GM23248 (cell line): Measurements from ENCODE around the gene BHLHA15. TPM values are rescaled to one million over a fixed set of nuclear protein-coding genes. Genes with fewer than 3 reads are reported as not detected.

Experiments used
- DNase-seq: peaks from one replicate; pipeline ENCODE4 v3.0.0-alpha.2; 2015
- H2AFZ ChIP-seq: fragments of 200-600 bp; sonication (generic); 2 replicates; pipeline ENCODE4 v1.6.1; 2016; ENCODE audit warnings: antibody characterized with exemption
- H3F3A ChIP-seq: fragments of 200-600 bp; sonication (generic); 2 replicates; pipeline ENCODE4 v1.6.1; 2016; ENCODE audit warnings: mild to moderate bottlenecking, antibody characterized with exemption, mixed run types; ENCODE audit not compliant: insufficient read depth
- H3K27ac ChIP-seq: fragments of 200-600 bp; sonication (generic); 2 replicates; pipeline ENCODE4 v1.5.1; 2016; ENCODE audit warnings: mild to moderate bottlenecking
- H3K27me3 ChIP-seq: fragments of 200-600 bp; sonication (generic); replicated peaks from 2 replicates; pipeline ENCODE4 v1.6.1; 2016; ENCODE audit warnings: mild to moderate bottlenecking; ENCODE audit not compliant: insufficient read depth
- H3K36me3 ChIP-seq: fragments of 200-600 bp; sonication (generic); 2 replicates; pipeline ENCODE4 v1.6.1; 2016; ENCODE audit warnings: low read depth, mild to moderate bottlenecking
- H3K4me1 ChIP-seq: fragments of 200-600 bp; sonication (generic); 2 replicates; pipeline ENCODE4 v1.6.1; 2016; ENCODE audit warnings: mild to moderate bottlenecking; ENCODE audit not compliant: insufficient read depth
- H3K4me2 ChIP-seq: fragments of 200-600 bp; sonication (generic); one replicate; pipeline ENCODE4 v1.6.1; 2016; ENCODE audit warnings: mild to moderate bottlenecking; ENCODE audit not compliant: unreplicated experiment
- H3K4me3 ChIP-seq: fragments of 200-600 bp; sonication (generic); 2 replicates; pipeline ENCODE4 v1.5.1; 2016; ENCODE audit warnings: mild to moderate bottlenecking
- H3K79me2 ChIP-seq: fragments of 200-600 bp; sonication (generic); 2 replicates; pipeline ENCODE4 v1.6.1; 2016; ENCODE audit warnings: mild to moderate bottlenecking; ENCODE audit not compliant: insufficient read depth
- H3K9ac ChIP-seq: fragments of 200-600 bp; sonication (generic); 2 replicates; pipeline ENCODE4 v1.6.1; 2016; ENCODE audit warnings: mild to moderate bottlenecking
- H3K9me2 ChIP-seq: fragments of 200-600 bp; sonication (generic); 2 replicates; pipeline ENCODE4 v1.6.1; 2016; ENCODE audit warnings: mixed run types, mild to moderate bottlenecking, moderate library complexity; ENCODE audit not compliant: insufficient read depth
- H3K9me3 ChIP-seq: fragments of 200-600 bp; sonication (generic); one replicate; pipeline ENCODE4 v1.6.1; 2017; ENCODE audit warnings: low read depth
- H4K20me1 ChIP-seq: fragments of 200-600 bp; sonication (generic); 2 replicates; pipeline ENCODE4 v1.6.0; 2016; ENCODE audit not compliant: insufficient read depth
- EZH2 ChIP-seq: fragments of 200-600 bp; sonication (generic); IDR thresholded peaks from 2 replicates; pipeline ENCODE4 v1.6.1; 2018; ENCODE audit warnings: antibody characterized with exemption, mild to moderate bottlenecking; ENCODE audit not compliant: insufficient read depth, poor library complexity, severe bottlenecking
- EZH2phosphoT487 ChIP-seq: fragments of 200-600 bp; sonication (generic); IDR thresholded peaks from 2 replicates; pipeline ENCODE4 v1.6.1; 2018; ENCODE audit warnings: antibody characterized with exemption, moderate library complexity, mild to moderate bottlenecking, low read depth; ENCODE audit not compliant: insufficient read depth
- WGBS, 2 experiments: methylation state at CpG; one replicate each; pipeline ENCODE4 v1.1.6; 2015 to 2017; ENCODE audit warnings: low lambda C conversion rate in 2 of 2, low coverage in 1 of 2; ENCODE audit errors: missing lambda C conversion rate in 2 of 2; 5-methylcytosine and 5-hydroxymethylcytosine counted together
- in situ Hi-C: fragments of 300-500 bp; cut with MboI; formaldehyde crosslinking; loops from 2 replicates; pipeline ENCODE4 v1.15.0; 2020
- polyA plus RNA-seq: library from polyadenylated mRNA; unstranded; fragments of >200 nt; fragmentation: Nextera tagmentation; extraction: Ambion mirVana; gene quantifications from 2 replicates; pipeline ENCODE4 v1.2.1, GENCODE V29; 2016
- total RNA-seq: library from RNA; depleted of rRNA; stranded (reverse); fragments of >200 nt; shearing (Covaris generic); gene quantifications from 2 replicates; pipeline ENCODE4 v1.2.3, GENCODE V29; 2014

Gene BHLHA15
- total and polyA plus RNA-seq, 2 experiments from 2014 or later: not detected

GRCh38 chr7:98175260-98175940 lies 35.8 kb upstream of the BHLHA15 start:
- no peaks in the 10 kb centered on the region for H3K9me3 ChIP-seq
- H3K36me3 ChIP-seq: no peaks in the 10 kb centered on the region
- 94 to 95% methylated on average over 8 of the region's 8 CpGs for WGBS, 2 experiments
- H3K9ac ChIP-seq: no peak overlapping the region
- no peaks in the 10 kb centered on the region for H3F3A ChIP-seq
- DNase-seq: no peak
- H4K20me1 ChIP-seq: no peaks in the 10 kb centered on the region
- H2AFZ ChIP-seq: no peak overlapping the region
- no peaks in the 10 kb centered on the region for H3K79me2 ChIP-seq
- TF ChIP-seq EZH2phosphoT487: no peak
- no peak for TF ChIP-seq EZH2
- no peak overlapping the region for H3K4me3 ChIP-seq
- H3K27ac ChIP-seq: no peak overlapping the region
- H3K9me2 ChIP-seq: no peaks in the 10 kb centered on the region
- in situ Hi-C loops: no loop called here
- no peak overlapping the region for H3K4me2 ChIP-seq
- no peaks in the 10 kb centered on the region for H3K4me1 ChIP-seq
- no peaks in the 10 kb centered on the region for H3K27me3 ChIP-seq

GRCh38 chr7:98177553-98177952 lies 33.7 kb upstream of the BHLHA15 start:
- Histone ChIP-seq H3K9me2 (no peaks in the 10 kb centered on the region), H4K20me1 (no peaks in the 10 kb centered on the region), H3K27me3 (no peaks in the 10 kb centered on the region), H3K9me3 (no peaks in the 10 kb centered on the region), H3K4me2 (no peak overlapping the region), H3K36me3 (no peaks in the 10 kb centered on the region), H3K9ac (no peak overlapping the region), H3K27ac (no peak overlapping the region), H3K4me3 (no peak overlapping the region), H2AFZ (no peak overlapping the region), H3K4me1 (no peaks in the 10 kb centered on the region), H3K79me2 (no peaks in the 10 kb centered on the region), H3F3A (no peaks in the 10 kb centered on the region)
- 86 to 89% methylated on average over 6 of the region's 6 CpGs for WGBS, 2 experiments
- in situ Hi-C loops: no loop called here
- no peak for TF ChIP-seq EZH2phosphoT487
- TF ChIP-seq EZH2: no peak
- DNase-seq: no peak

- no peaks in the 10 kb centered on the region for H3K36me3 ChIP-seq
- in situ Hi-C loops: no loop called here
- no peak overlapping the region for H3K27ac ChIP-seq
- H3K4me1 ChIP-seq: no peaks in the 10 kb centered on the region
- no peak overlapping the region for H3K4me3 ChIP-seq
- TF ChIP-seq EZH2 (no peak), EZH2phosphoT487 (no peak)
- no peak overlapping the region for H2AFZ ChIP-seq
- WGBS, 2 experiments: 79 to 80% methylated on average over 16 of the region's 16 CpGs
- no peak for DNase-seq
- no peaks in the 10 kb centered on the region for H3K79me2 ChIP-seq
- no peaks in the 10 kb centered on the region for H3F3A ChIP-seq
- no peaks in the 10 kb centered on the region for H3K27me3 ChIP-seq
- no peak overlapping the region for H3K4me2 ChIP-seq
- H3K9ac ChIP-seq: no peak overlapping the region
- no peaks in the 10 kb centered on the region for H3K9me2 ChIP-seq
- no peaks in the 10 kb centered on the region for H3K9me3 ChIP-seq
- H4K20me1 ChIP-seq: no peaks in the 10 kb centered on the region
Measured at GRCh38 chr7:98178321-98178720, 32.9 kb upstream of the BHLHA15 start.

- Histone ChIP-seq H3K4me2 (no peak overlapping the region), H3F3A (no peaks in the 10 kb centered on the region), H3K9me3 (no peaks in the 10 kb centered on the region), H3K9me2 (no peaks in the 10 kb centered on the region), H3K79me2 (no peaks in the 10 kb centered on the region), H3K36me3 (no peaks in the 10 kb centered on the region), H4K20me1 (no peaks in the 10 kb centered on the region), H3K9ac (no peak overlapping the region), H3K27ac (no peak overlapping the region), H3K4me1 (no peaks in the 10 kb centered on the region), H2AFZ (no peak overlapping the region), H3K27me3 (no peaks in the 10 kb centered on the region), H3K4me3 (no peak overlapping the region)
- WGBS, 2 experiments: 94 to 95% methylated on average over 10 of the region's 10 CpGs
- no peak for TF ChIP-seq EZH2
- TF ChIP-seq EZH2phosphoT487: no peak
- in situ Hi-C loops: no loop called here
- DNase-seq: no peak
Measured at GRCh38 chr7:98178762-98179490, 32.3 kb upstream of the BHLHA15 start.
